ENCODE measurements around the gene KIAA0513.
"Not testable (repeated sequence)": the region's sequence is repeated elsewhere in the genome, so short reads cannot be mapped to it uniquely, and the experiment has no call there.

Gene KIAA0513

GRCh38 chr16:85051683-85052082, 24.1 kb downstream of the KIAA0513 start:
- POLR2A ChIA-PET (ENCODE audit: low non-redundant PET) = no interaction called here
- CTCF ChIA-PET = interaction anchor here (0.7 kb wide), 1 partner anchor 408 kb away, joined by 4 read pairs; no protein-coding TSS in a partner anchor
- TF ChIP-seq CTCF (conservative IDR thresholded peaks at IDR 0.05; ENCODE audit: low read depth) = no peak
- H3K27ac ChIP-seq = no peak overlapping the region
- DNase-seq (ENCODE audit: low spot score) = no peak

DNA sequence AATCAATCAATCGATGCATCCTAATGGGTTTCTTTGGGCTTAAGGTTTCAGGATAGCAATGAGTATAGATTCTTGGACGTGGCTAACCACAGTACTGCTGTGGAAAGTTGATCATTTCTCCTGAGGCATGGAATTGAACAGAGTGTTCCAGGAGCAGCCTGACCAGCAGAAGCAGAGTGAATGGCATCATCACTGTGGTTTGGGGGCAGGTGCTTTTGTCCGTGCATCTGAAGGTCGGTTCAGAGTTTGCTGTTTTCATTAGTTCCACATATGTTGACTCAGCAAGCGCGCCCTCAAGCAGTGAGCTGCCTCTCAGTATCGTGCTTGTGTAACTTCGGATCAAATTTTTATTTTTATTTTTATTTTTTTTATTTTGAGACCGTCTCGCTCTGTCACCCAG, 24.9 kb downstream of the KIAA0513 start:
- H3K27ac ChIP-seq = no peak overlapping the region
- ChIA-PET POLR2A (ENCODE audit: low non-redundant PET) (no interaction called here), CTCF (interaction anchor here (0.6 to 0.7 kb wide), 2 partner anchors 17 to 407 kb away, joined by 3 to 4 read pairs; no protein-coding TSS in a partner anchor)
- no peak for DNase-seq (ENCODE audit: low spot score)
- no peak for TF ChIP-seq CTCF (conservative IDR thresholded peaks at IDR 0.05; ENCODE audit: low read depth)

DNA sequence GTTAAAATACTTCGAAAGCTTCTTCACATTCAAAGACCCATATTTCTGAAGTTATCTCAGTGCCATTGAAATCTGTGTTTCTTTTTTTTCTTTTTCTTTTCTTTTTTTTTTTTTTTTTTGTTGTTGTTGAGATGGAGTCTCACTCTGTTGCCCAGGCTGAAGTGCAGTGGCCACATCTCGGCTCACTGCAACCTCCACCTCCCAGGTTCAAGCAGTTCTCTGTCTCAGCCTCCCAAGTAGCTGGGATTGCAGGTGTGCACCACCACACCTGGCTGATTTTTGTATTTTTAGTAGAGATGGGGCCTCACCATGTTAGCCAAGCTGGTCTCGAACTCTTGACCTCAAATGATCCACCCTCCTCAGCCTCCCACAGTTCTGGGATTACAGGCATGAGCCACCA, 26.7 kb downstream of the KIAA0513 start:
- CTCF ChIA-PET = interaction anchor here (0.6 to 0.7 kb wide), 2 partner anchors 11 to 259 kb away, joined by 4 to 5 read pairs; no protein-coding TSS in a partner anchor
- POLR2A ChIA-PET (ENCODE audit: low non-redundant PET) = interaction anchor here (0.7 kb wide), 1 partner anchor 27 kb away, joined by 5 read pairs; no protein-coding TSS in a partner anchor
- not testable (repeated sequence) for H3K27ac ChIP-seq; DNase-seq (ENCODE audit: low spot score)

DNA sequence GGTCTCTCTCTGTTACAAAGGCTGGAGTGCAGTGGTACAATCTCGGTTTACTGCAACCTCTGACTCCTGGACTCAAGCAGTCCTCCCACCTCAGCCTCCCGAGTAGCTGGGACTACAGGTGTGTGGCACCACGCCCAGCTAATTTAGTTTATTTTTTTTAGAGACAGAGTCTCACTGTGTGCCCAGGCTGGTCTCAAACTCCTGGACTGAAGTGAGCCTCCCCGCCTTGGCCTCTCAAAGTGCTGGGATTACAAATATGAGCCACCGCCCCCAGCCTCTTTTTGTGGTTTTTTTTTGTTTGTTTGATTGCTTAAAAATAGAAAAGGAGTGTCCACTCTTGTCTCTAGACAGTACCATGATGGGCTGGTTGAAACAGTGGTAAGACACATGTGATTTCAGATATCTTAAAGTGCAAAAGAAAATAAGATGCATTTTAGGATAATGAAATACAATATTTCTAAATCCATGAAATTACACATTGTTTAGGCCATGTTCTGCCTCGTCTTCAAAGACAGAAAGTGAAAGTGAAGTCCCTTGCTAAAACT, 27.4 kb downstream of the KIAA0513 start:
- CTCF ChIA-PET = no interaction called here
- no peak for DNase-seq (ENCODE audit: low spot score)

DNA sequence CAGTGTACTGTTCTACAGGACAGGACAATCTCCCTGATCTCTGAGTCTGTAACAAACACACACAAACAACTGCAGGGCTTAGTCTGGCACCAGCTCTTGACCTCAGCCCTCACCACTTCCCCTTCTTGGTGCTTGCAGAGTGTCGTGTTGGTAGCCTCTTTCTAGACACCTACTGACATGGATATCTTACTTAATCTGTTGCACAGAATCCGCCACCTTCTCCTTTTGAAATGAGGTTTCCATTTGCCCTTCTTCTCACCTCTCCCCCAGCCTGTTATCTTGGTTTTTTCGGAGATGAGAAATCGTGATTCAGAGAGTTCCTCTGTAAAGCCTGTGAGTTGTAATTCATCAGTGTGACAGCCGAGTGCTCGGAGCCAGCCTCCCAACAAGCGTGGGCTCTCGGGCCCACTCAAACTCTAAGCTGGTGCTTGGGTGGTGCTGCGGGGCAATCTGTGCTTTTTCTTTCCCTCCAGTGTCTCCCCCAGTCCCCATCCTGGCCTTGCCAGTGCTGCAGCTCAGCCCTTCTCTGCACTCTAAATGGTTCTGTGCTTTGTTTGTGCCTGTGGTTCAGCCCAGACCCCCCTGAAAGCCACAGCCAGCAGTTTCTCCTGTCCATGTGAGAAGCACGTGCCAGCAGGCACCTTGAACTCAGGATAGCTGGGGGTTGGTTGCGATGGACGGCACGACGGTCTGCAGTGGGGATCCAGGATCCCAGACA, 28.1 kb downstream of the KIAA0513 start:
- ChIA-PET CTCF (interaction anchor here (1.1 kb wide), 1 partner anchor 31 kb away, joined by 6 read pairs; no protein-coding TSS in a partner anchor), POLR2A (ENCODE audit: low non-redundant PET) (no interaction called here)
- TF ChIP-seq CTCF (conservative IDR thresholded peaks at IDR 0.05; ENCODE audit: low read depth) = no peak
- no peak overlapping the region for H3K27ac ChIP-seq
- no peak for DNase-seq (ENCODE audit: low spot score)

More for the DNA sequence above, 27.4 kb downstream of the KIAA0513 start:
- POLR2A ChIA-PET (ENCODE audit: low non-redundant PET) = interaction anchor here (0.7 kb wide), 1 partner anchor 26 kb away, joined by 5 read pairs; no protein-coding TSS in a partner anchor
- TF ChIP-seq CTCF (conservative IDR thresholded peaks at IDR 0.05; ENCODE audit: low read depth) = no peak
- no peak overlapping the region for H3K27ac ChIP-seq

DNA sequence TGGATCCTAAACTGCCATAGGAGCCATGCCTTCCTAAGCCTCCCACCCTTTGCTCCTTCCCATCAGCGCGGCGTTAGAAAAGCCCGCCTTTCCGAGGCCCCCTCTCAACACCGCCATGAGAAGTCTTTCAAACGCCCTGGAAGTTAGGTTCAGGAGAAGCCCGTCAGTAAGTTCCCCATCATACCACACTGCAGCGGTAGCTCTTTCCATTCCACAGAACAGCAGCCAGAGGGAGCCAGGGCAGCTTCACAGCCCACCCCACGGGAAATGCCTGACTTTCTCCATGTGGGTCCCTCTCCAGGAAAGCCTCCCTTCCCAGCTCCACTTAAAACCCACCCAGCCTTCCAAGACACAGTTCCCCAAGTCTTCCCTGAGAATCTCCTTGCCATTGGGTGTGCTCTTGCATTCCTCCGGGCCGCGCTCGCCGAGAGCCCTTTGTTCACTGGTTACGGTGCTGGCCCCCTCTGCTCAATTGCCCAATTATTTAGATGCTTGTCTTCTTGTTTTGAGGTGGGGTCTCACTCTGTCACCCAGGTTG, 28.7 kb downstream of the KIAA0513 start:
- CTCF ChIA-PET = interaction anchor here (0.6 to 1.1 kb wide), 3 partner anchors 31 to 93 kb away, joined by 4 to 6 read pairs (median 4); no protein-coding TSS in a partner anchor
- TF ChIP-seq CTCF (conservative IDR thresholded peaks at IDR 0.05; ENCODE audit: low read depth) = no peak
- POLR2A ChIA-PET (ENCODE audit: low non-redundant PET) = no interaction called here
- no peak overlapping the region for H3K27ac ChIP-seq
- no peak for DNase-seq (ENCODE audit: low spot score)

Measured in RWPE1 (cell line).